Left ventricle myocardium inferior (tissue), 1 donor: ENCODE measurements around the gene SLC35B2. TPM values are rescaled to one million over a fixed set of nuclear protein-coding genes. Genes with fewer than 3 reads are reported as not detected.
A peak's percentile ranks its signal among the peaks of the same experiment; 100 is the strongest.

ENCODE experiments used
- DNase-seq: peaks from one replicate; pipeline ENCODE4 v3.0.0-alpha.2; 2020
- H3K27ac ChIP-seq: fragments of 200-600 bp; replicated peaks from 2 replicates; pipeline ENCODE4 v1.8.0; 2021
- H3K27me3 ChIP-seq: fragments of 200-600 bp; 2 replicates; pipeline ENCODE4 v1.8.0; 2021; ENCODE audit warnings: low read depth
- H3K36me3 ChIP-seq: fragments of 200-600 bp; 2 replicates; pipeline ENCODE4 v1.8.0; 2021
- H3K4me1 ChIP-seq: fragments of 200-600 bp; 2 replicates; pipeline ENCODE4 v1.8.0; 2021
- H3K4me3 ChIP-seq: fragments of 200-600 bp; 2 replicates; pipeline ENCODE4 v1.8.0; 2021; ENCODE audit warnings: mild to moderate bottlenecking, moderate library complexity
- H3K9me3 ChIP-seq: fragments of 200-600 bp; replicated peaks from 2 replicates; pipeline ENCODE4 v1.8.0; 2021
- intact Hi-C: fragments of 100-400 bp; cut with micrococcal nuclease; formaldehyde crosslinking; loops from one replicate; pipeline ENCODE4 v1.11.0; 2022
- total RNA-seq: library from RNA; stranded (reverse); fragmentation: NEBNext Ultra II Directional; extraction: Animal tissue kit (Norgen Biotek cat#: 25700); gene quantifications from one replicate; pipeline ENCODE4 v1.2.1, GENCODE V29; 2021
- TF ChIP-seq, protein P1 (sequence below): fragments of 200-600 bp; IDR thresholded peaks from 2 replicates; pipeline ENCODE4 v1.8.0; 2021; ENCODE audit warnings: antibody characterized with exemption, mild to moderate bottlenecking, borderline replicate concordance
- donor health status: DM: no; HTN: yes; CAD: no; lungs with severe emphysema.

Gene SLC35B2
- total RNA-seq, 1 donor from 2014 or later: 20.2 TPM

- no peak overlapping the region for H3K4me3 ChIP-seq
- intact Hi-C loops: no loop called here
- H3K4me1 ChIP-seq: peaks cover 12% of the 10 kb centered on the region
- peaks cover 96% of the 10 kb centered on the region for H3K27me3 ChIP-seq
- H3K27ac ChIP-seq: no peak overlapping the region
- H3K9me3 ChIP-seq: no peaks in the 10 kb centered on the region
- no peak for DNase-seq
- TF ChIP-seq, protein P1, sequence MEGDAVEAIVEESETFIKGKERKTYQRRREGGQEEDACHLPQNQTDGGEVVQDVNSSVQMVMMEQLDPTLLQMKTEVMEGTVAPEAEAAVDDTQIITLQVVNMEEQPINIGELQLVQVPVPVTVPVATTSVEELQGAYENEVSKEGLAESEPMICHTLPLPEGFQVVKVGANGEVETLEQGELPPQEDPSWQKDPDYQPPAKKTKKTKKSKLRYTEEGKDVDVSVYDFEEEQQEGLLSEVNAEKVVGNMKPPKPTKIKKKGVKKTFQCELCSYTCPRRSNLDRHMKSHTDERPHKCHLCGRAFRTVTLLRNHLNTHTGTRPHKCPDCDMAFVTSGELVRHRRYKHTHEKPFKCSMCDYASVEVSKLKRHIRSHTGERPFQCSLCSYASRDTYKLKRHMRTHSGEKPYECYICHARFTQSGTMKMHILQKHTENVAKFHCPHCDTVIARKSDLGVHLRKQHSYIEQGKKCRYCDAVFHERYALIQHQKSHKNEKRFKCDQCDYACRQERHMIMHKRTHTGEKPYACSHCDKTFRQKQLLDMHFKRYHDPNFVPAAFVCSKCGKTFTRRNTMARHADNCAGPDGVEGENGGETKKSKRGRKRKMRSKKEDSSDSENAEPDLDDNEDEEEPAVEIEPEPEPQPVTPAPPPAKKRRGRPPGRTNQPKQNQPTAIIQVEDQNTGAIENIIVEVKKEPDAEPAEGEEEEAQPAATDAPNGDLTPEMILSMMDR: no peak
- no peaks in the 10 kb centered on the region for H3K36me3 ChIP-seq
Measured at GRCh38 chr6:44277763-44278162, 20.4 kb upstream of the SLC35B2 start.

DNA sequence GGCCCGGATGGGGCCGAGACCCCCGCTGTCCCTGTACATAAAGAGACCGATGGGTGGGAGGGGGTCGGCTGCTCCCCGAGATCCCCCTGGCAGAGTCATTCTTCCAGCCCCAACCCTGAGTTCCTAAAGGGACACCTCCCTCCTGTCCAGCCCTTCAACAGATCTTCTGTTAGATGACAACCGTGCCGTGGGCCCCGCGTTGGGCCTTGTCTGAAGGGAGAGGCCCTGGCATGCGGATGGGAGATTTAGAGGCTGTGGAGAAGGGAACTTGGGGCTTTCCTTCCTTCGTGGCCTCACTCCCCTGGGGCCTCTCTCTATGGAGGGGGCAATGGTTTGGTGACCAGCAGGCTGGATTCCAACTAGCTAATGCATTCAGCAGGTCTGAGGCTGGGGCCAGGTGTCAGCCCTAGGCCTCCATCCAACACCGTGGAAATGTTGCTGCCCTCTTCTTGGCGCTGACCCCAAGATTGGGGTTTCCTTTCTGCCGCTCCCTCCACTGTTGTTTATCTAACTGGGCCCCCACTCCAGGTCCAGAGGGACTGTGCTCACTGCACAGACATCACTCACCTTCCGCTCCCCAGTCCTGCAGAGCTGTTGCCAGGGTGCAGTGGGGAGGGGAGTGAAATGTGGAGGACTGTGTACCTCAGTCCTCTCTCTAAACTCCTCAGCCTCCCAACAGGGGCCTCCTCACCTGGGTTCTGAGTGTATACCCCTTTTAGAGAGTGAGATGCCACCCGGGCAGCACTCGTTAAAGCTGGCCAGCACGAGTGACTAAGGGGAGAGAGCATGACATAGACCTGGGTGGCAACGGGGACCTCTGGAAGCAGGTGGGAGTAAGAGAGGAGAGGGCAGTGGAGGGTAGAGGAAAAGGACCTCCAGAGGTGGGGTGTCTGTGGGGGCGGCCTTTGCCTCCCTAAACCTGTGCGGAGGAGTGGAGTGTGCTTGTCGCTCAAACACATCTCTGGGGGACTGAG lies 19.6 kb upstream of the SLC35B2 start:
- intact Hi-C loops: no loop called here
- H3K27me3 ChIP-seq: peaks cover 96% of the 10 kb centered on the region
- no peaks in the 10 kb centered on the region for H3K9me3 ChIP-seq
- no peak for DNase-seq
- peak overlapping the region; percentile 58 for H3K4me3 ChIP-seq
- H3K36me3 ChIP-seq: no peaks in the 10 kb centered on the region
- peaks cover 12% of the 10 kb centered on the region for H3K4me1 ChIP-seq
- TF ChIP-seq, protein P1: no peak
- H3K27ac ChIP-seq: no peak overlapping the region

DNA sequence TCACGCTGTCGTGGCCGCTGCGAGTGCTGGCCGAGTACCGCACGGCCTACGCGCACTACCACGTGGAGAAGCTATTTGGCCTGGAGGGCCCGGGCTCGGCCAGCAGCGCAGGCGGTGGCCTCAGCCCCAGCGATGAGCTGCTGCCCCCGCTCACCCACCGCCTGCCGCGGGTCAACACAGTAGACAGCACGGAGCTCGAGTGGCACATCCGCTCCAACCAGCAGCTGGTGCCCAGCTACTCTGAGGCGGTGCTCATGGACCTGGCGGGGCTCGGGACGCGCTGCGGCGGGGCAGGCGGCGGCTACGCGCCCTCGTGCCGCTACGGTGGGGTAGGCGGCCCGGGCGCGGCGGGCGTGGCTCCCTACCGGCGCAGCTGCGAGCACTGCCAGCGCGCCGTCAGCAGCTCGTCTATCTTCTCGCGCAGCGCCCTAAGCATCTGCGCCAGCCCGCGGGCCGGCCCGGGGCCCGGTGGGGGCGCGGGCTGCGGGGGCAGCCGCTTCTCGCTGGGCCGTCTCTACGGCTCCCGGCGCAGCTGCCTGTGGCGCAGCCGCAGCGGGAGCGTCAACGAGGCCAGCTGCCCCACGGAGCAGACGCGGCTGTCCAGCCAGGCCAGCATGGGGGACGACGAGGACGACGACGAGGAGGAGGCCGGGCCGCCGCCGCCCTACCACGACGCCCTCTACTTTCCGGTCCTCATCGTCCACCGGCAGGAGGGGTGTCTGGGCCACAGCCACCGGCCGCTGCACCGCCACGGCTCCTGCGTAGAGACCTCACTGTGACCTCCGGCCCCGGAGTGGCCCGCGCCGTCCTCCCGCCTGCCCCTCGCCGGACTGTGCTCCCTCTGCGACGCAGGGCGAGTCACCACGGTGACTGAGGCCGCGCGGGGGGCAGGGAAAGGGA lies 18.7 kb upstream of the SLC35B2 start:
- Histone ChIP-seq H3K27ac (no peak overlapping the region), H3K36me3 (no peaks in the 10 kb centered on the region), H3K27me3 (peaks cover 96% of the 10 kb centered on the region), H3K9me3 (no peaks in the 10 kb centered on the region), H3K4me1 (peaks cover 12% of the 10 kb centered on the region), H3K4me3 (peak overlapping the region; percentile 58)
- TF ChIP-seq, protein P1: no peak
- intact Hi-C loops: no loop called here
- DNase-seq: no peak

GRCh38 chr6:44275271-44275748 lies 18.0 kb upstream of the SLC35B2 start:
- H3K4me1 ChIP-seq: peaks cover 14% of the 10 kb centered on the region
- no peak for DNase-seq
- intact Hi-C loops: no loop called here
- H3K27me3 ChIP-seq: peaks cover 96% of the 10 kb centered on the region
- TF ChIP-seq, protein P1: no peak
- peak overlapping the region; percentile 58 for H3K4me3 ChIP-seq
- no peaks in the 10 kb centered on the region for H3K9me3 ChIP-seq
- H3K27ac ChIP-seq: no peak overlapping the region
- no peaks in the 10 kb centered on the region for H3K36me3 ChIP-seq

GRCh38 chr6:44273617-44274016 lies 16.3 kb upstream of the SLC35B2 start:
- Histone ChIP-seq H3K27me3 (peaks cover 100% of the 10 kb centered on the region), H3K27ac (no peak overlapping the region), H3K36me3 (no peaks in the 10 kb centered on the region), H3K4me1 (peaks cover 17% of the 10 kb centered on the region), H3K9me3 (no peaks in the 10 kb centered on the region), H3K4me3 (no peak overlapping the region)
- intact Hi-C loops: no loop called here
- DNase-seq: no peak
- TF ChIP-seq, protein P1: no peak
